Osteoblast (primary cell): ENCODE measurements around the gene SORCS2. TPM values are rescaled to one million over a fixed set of nuclear protein-coding genes. Genes with fewer than 3 reads are reported as not detected.
A peak's percentile ranks its signal among the peaks of the same experiment; 100 is the strongest.

Experiments
- DNase-seq: peaks from one replicate; pipeline ENCODE4 v3.0.0; 2011; ENCODE audit warnings: low spot score, mixed read lengths; ENCODE audit not compliant: insufficient read length; ENCODE audit errors: missing footprints
- H2AFZ ChIP-seq: 2 replicates; pipeline ENCODE4 v1.6.0; 2011; ENCODE audit warnings: mild to moderate bottlenecking, low read length
- H3K27ac ChIP-seq: 2 replicates; pipeline ENCODE4 v1.5.1; 2011; ENCODE audit warnings: mild to moderate bottlenecking, low read depth, low read length, moderate library complexity
- H3K27me3 ChIP-seq: 2 replicates; pipeline ENCODE4 v1.6.0; 2012; ENCODE audit warnings: mild to moderate bottlenecking, control low read depth, inconsistent platforms, low read length, moderate library complexity; ENCODE audit not compliant: insufficient read depth
- H3K36me3 ChIP-seq: 2 replicates; pipeline ENCODE4 v1.5.1; 2011; ENCODE audit warnings: mild to moderate bottlenecking, low read length, control low read depth, moderate library complexity; ENCODE audit not compliant: insufficient read depth
- H3K4me1 ChIP-seq: 2 replicates; pipeline ENCODE4 v1.5.1; 2011; ENCODE audit warnings: mild to moderate bottlenecking, low read length, control low read depth, moderate library complexity; ENCODE audit not compliant: insufficient read depth
- H3K4me2 ChIP-seq: 2 replicates; pipeline ENCODE4 v1.6.0; 2011; ENCODE audit warnings: mild to moderate bottlenecking, low read length; ENCODE audit not compliant: insufficient read depth
- H3K4me3 ChIP-seq: fragments of 200-600 bp; sonication (generic); 3 replicates; pipeline ENCODE4 v1.5.1; 2012; ENCODE audit warnings: mild to moderate bottlenecking, low read length, inconsistent platforms; ENCODE audit not compliant: insufficient read depth
- H3K79me2 ChIP-seq: 2 replicates; pipeline ENCODE4 v1.6.0; 2012; ENCODE audit warnings: mild to moderate bottlenecking, low read length, control low read depth, inconsistent platforms; ENCODE audit not compliant: insufficient read depth
- H3K9me3 ChIP-seq: 2 replicates; pipeline ENCODE4 v1.5.1; 2011; ENCODE audit warnings: low read depth, low read length, control low read depth
- H4K20me1 ChIP-seq: 2 replicates; pipeline ENCODE4 v1.6.0; 2012; ENCODE audit warnings: mild to moderate bottlenecking, low read length, control low read depth; ENCODE audit not compliant: insufficient read depth
- total RNA-seq: library from RNA; depleted of rRNA; stranded (reverse); fragments of >200 nt; gene quantifications from 2 replicates; pipeline ENCODE4 v1.2.3, GENCODE V29; 2012
- TF ChIP-seq, protein P1 (sequence below): IDR thresholded peaks from 2 replicates; pipeline ENCODE4 v1.5.1; 2011; ENCODE audit warnings: mild to moderate bottlenecking, low read depth, low read length, moderate library complexity; ENCODE audit errors: extremely low read depth

SORCS2 gene
- total RNA-seq, 1 donor = 9.0 TPM

DNA sequence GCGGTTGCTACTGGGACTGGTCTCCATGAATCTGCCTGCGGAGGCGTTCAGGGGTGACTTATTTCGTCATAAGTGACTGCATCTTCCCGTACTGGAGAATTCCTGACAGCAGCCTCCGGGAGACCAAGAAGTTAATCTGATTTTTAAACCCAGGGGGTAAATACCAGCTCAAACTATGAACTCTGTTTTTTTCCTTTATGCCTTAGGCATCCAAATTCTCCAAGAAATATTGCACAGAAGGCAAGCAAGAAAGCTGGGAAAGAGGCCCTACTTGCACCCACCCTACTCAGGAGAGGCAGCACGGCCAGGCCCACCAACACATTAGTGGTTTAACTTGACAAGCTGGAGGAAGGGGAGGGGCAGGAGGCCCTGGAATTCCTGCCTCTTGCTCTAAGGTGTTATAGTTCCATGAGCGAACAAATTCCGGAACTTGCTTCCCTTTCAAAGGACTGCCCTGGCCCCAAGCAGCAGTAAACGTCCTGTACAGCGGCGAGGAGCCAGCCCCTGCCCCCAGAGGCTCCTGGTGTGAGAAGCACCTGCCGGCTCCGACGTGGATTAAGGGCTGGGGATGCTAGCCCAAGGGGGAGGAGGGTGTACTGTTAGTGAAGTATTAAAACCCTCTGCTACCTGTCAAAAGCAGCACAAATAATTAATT lies 570.2 kb downstream of the SORCS2 start:
- peaks cover 86% of the 10 kb centered on the region for H4K20me1 ChIP-seq
- no peaks in the 10 kb centered on the region for H3K9me3 ChIP-seq
- TF ChIP-seq, protein P1, sequence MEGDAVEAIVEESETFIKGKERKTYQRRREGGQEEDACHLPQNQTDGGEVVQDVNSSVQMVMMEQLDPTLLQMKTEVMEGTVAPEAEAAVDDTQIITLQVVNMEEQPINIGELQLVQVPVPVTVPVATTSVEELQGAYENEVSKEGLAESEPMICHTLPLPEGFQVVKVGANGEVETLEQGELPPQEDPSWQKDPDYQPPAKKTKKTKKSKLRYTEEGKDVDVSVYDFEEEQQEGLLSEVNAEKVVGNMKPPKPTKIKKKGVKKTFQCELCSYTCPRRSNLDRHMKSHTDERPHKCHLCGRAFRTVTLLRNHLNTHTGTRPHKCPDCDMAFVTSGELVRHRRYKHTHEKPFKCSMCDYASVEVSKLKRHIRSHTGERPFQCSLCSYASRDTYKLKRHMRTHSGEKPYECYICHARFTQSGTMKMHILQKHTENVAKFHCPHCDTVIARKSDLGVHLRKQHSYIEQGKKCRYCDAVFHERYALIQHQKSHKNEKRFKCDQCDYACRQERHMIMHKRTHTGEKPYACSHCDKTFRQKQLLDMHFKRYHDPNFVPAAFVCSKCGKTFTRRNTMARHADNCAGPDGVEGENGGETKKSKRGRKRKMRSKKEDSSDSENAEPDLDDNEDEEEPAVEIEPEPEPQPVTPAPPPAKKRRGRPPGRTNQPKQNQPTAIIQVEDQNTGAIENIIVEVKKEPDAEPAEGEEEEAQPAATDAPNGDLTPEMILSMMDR = no peak
- peaks cover 100% of the 10 kb centered on the region for H3K36me3 ChIP-seq
- no peak for DNase-seq
- H3K27me3 ChIP-seq = no peaks in the 10 kb centered on the region
- H3K4me2 ChIP-seq = no peak overlapping the region
- no peak overlapping the region for H2AFZ ChIP-seq
- H3K4me3 ChIP-seq = no peak overlapping the region
- H3K4me1 ChIP-seq = peaks cover 7% of the 10 kb centered on the region
- peaks cover 76% of the 10 kb centered on the region for H3K79me2 ChIP-seq
- no peak overlapping the region for H3K27ac ChIP-seq

DNA sequence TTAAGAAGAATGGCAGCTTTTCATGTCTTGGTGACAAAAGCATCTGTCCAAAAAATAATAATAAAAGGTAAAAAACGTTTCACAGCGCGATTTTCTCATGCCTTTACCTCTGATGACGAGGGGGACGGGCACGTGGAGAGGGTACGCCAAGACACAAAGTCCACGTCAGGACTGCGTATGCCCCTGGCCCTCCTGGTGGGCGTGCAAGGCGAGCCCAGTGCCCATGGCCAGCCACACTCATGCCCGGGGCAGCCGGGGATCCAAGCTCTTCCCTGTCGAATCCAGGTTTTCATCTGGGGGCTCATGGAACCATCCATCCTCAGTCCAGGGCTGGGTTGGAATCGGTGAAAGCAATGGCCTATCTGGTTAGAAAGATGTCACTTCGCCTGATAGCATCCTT lies 570.8 kb downstream of the SORCS2 start:
- Histone ChIP-seq H2AFZ (no peak overlapping the region), H3K4me2 (no peak overlapping the region), H3K79me2 (peaks cover 81% of the 10 kb centered on the region), H3K4me3 (no peak overlapping the region), H3K27ac (peak overlapping the region; percentile 10), H3K27me3 (no peaks in the 10 kb centered on the region), H3K9me3 (no peaks in the 10 kb centered on the region), H3K4me1 (peaks cover 7% of the 10 kb centered on the region), H3K36me3 (peaks cover 100% of the 10 kb centered on the region), H4K20me1 (peaks cover 81% of the 10 kb centered on the region)
- TF ChIP-seq, protein P1 = no peak
- no peak for DNase-seq

DNA sequence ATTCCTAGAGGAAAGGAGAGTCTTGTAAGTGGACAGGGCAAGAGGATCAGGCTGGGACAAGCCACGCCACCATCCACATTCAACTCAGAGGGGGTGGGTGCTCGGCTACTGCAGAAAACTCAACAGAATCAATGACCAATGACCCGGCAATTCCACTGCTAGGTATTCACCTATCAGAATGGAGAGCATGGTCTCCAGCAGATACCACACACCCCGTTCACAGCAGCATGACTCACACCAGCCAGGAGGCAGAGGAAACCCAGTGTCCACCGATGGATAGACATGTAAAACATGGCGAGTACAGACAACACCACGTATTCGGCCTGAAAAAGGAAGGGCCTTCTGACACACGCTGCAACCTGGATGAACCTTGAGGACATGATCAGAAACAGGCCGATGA lies 571.5 kb downstream of the SORCS2 start:
- peaks cover 88% of the 10 kb centered on the region for H3K79me2 ChIP-seq
- H3K27me3 ChIP-seq = no peaks in the 10 kb centered on the region
- peaks cover 83% of the 10 kb centered on the region for H4K20me1 ChIP-seq
- DNase-seq = peak; percentile 95
- no peak overlapping the region for H3K27ac ChIP-seq
- H3K4me3 ChIP-seq = no peak overlapping the region
- no peaks in the 10 kb centered on the region for H3K9me3 ChIP-seq
- TF ChIP-seq, protein P1 = no peak
- H2AFZ ChIP-seq = no peak overlapping the region
- H3K4me2 ChIP-seq = no peak overlapping the region
- peaks cover 7% of the 10 kb centered on the region for H3K4me1 ChIP-seq
- H3K36me3 ChIP-seq = peaks cover 100% of the 10 kb centered on the region

DNA sequence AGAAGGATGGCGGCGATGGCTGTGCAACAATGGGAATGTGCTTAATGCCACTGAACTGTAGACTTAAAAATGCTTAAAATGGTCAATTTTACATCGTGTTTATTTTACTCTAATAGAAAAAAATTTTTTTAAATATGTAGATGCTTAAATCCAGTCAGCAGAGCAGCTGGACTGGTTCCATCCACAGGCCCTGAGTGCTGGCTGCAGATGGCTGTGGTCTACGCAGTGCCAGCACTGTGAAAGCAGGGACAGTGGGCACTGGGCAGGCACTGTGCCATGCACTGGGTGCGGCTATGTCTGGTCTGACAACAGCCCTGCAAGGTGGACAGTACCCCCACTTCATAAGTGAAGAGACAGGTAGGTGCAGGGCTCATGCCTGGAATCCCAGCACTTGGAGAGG lies 572.1 kb downstream of the SORCS2 start:
- no peak for DNase-seq
- Histone ChIP-seq H3K9me3 (no peaks in the 10 kb centered on the region), H3K4me2 (no peak overlapping the region), H3K27ac (no peak overlapping the region), H2AFZ (no peak overlapping the region), H3K4me3 (no peak overlapping the region), H3K36me3 (peaks cover 100% of the 10 kb centered on the region), H4K20me1 (peaks cover 83% of the 10 kb centered on the region), H3K4me1 (peaks cover 7% of the 10 kb centered on the region), H3K27me3 (no peaks in the 10 kb centered on the region), H3K79me2 (peaks cover 91% of the 10 kb centered on the region)
- TF ChIP-seq, protein P1 = no peak
